ENCODE measurements around the gene PPP3CA.
A peak's percentile ranks its signal among the peaks of the same experiment; 100 is the strongest.

Gene PPP3CA

GRCh38 chr4:101191302-101192098 lies 155.8 kb downstream of the PPP3CA start:
- Histone ChIP-seq H2BK120ac (ENCODE audit: low read depth, low read length) (no peak overlapping the region), H3K56ac (ENCODE audit: low read length) (no peak overlapping the region), H4K5ac (ENCODE audit: low read length) (no peak overlapping the region), H3K79me2 (ENCODE audit: control insufficient read depth, insufficient read depth, low read length) (no peaks in the 10 kb centered on the region), H3K27me3 (ENCODE audit: insufficient read depth, low read length, poor library complexity) (no peaks in the 10 kb centered on the region), H3K23ac (ENCODE audit: low read length) (no peak overlapping the region), H2BK5ac (ENCODE audit: low read length) (no peak overlapping the region), H2BK15ac (replicated peaks; ENCODE audit: low read depth) (peak overlapping the region; percentile 19), H3K79me1 (ENCODE audit: low read length) (no peaks in the 10 kb centered on the region), H3K36me3 (ENCODE audit: control insufficient read depth, insufficient read depth, low read length) (no peaks in the 10 kb centered on the region), H3K27ac (ENCODE audit: low read depth, low read length) (no peak overlapping the region), H3K4me2 (ENCODE audit: low read length) (no peak overlapping the region), H3K4ac (ENCODE audit: low read depth, low read length) (peak overlapping the region; percentile 48), H4K8ac (ENCODE audit: low read depth, low read length) (no peak overlapping the region), H3K4me3 (ENCODE audit: low read length) (no peak overlapping the region), H3K18ac (ENCODE audit: low read length) (peak overlapping the region; percentile 11), H3K9ac (ENCODE audit: low read length) (no peak overlapping the region), H2AK5ac (ENCODE audit: low read length) (no peak overlapping the region), H3K4me1 (ENCODE audit: control insufficient read depth, low read depth, low read length) (peaks cover under 1% of the 10 kb centered on the region)
- DNase-seq: peak; percentile 73
- no CpG with 5 or more reads among the region's 4 CpGs for WGBS (ENCODE audit: extremely low coverage, insufficient coverage, low lambda C conversion rate)

- Histone ChIP-seq H3K56ac (ENCODE audit: low read length) (no peak overlapping the region), H3K4me2 (ENCODE audit: low read length) (no peak overlapping the region), H3K23ac (ENCODE audit: low read length) (no peak overlapping the region), H2BK5ac (ENCODE audit: low read length) (no peak overlapping the region), H2BK120ac (ENCODE audit: low read depth, low read length) (no peak overlapping the region), H2AK5ac (ENCODE audit: low read length) (no peak overlapping the region), H4K5ac (ENCODE audit: low read length) (no peak overlapping the region), H3K4me3 (ENCODE audit: low read length) (no peak overlapping the region), H3K4me1 (ENCODE audit: control insufficient read depth, low read depth, low read length) (no peaks in the 10 kb centered on the region), H2BK15ac (replicated peaks; ENCODE audit: low read depth) (peak overlapping the region; percentile 19), H3K36me3 (ENCODE audit: control insufficient read depth, insufficient read depth, low read length) (no peaks in the 10 kb centered on the region), H3K27ac (ENCODE audit: low read depth, low read length) (no peak overlapping the region), H3K79me2 (ENCODE audit: control insufficient read depth, insufficient read depth, low read length) (no peaks in the 10 kb centered on the region), H3K79me1 (ENCODE audit: low read length) (no peaks in the 10 kb centered on the region), H4K8ac (ENCODE audit: low read depth, low read length) (no peak overlapping the region), H3K9ac (ENCODE audit: low read length) (no peak overlapping the region), H3K4ac (ENCODE audit: low read depth, low read length) (no peak overlapping the region), H3K18ac (ENCODE audit: low read length) (peak overlapping the region; percentile 11), H3K27me3 (ENCODE audit: insufficient read depth, low read length, poor library complexity) (no peaks in the 10 kb centered on the region)
- 100% methylated on average over 1 of the region's 3 CpGs for WGBS (ENCODE audit: extremely low coverage, insufficient coverage, low lambda C conversion rate)
- no peak for DNase-seq
These were observed 156.6 kb downstream of the PPP3CA start for GRCh38 chr4:101190751-101191150.

DNA sequence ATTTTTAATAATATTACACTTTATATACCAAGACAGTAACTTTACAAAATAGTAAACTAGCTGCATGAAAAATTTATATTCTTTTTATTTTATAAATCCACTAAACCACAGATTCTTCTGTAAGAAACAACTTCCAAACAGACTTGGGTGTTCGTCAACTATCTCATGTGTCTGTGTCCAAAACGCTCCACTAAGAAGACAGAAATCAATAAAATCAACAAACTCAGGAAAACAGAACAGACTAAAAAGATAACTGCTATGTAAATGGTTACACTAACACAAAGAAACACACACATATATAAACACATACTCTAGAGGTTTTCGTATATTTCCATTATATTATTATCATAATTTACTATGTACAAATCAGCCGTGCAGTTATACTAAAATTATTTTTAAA lies 158.4 kb downstream of the PPP3CA start:
- H4K5ac ChIP-seq (ENCODE audit: low read length): no peak overlapping the region
- no peak overlapping the region for H2BK15ac ChIP-seq (replicated peaks; ENCODE audit: low read depth)
- H3K18ac ChIP-seq (ENCODE audit: low read length): no peak overlapping the region
- H3K23ac ChIP-seq (ENCODE audit: low read length): no peak overlapping the region
- no peak overlapping the region for H3K4me3 ChIP-seq (ENCODE audit: low read length)
- H3K4me1 ChIP-seq (ENCODE audit: control insufficient read depth, low read depth, low read length): no peaks in the 10 kb centered on the region
- no peaks in the 10 kb centered on the region for H3K36me3 ChIP-seq (ENCODE audit: control insufficient read depth, insufficient read depth, low read length)
- DNase-seq: no peak
- no peak overlapping the region for H2BK5ac ChIP-seq (ENCODE audit: low read length)
- H3K79me1 ChIP-seq (ENCODE audit: low read length): no peaks in the 10 kb centered on the region
- no peaks in the 10 kb centered on the region for H3K79me2 ChIP-seq (ENCODE audit: control insufficient read depth, insufficient read depth, low read length)
- no peak overlapping the region for H3K4me2 ChIP-seq (ENCODE audit: low read length)
- H4K8ac ChIP-seq (ENCODE audit: low read depth, low read length): no peak overlapping the region
- H3K56ac ChIP-seq (ENCODE audit: low read length): no peak overlapping the region
- no peak overlapping the region for H2BK120ac ChIP-seq (ENCODE audit: low read depth, low read length)
- no peaks in the 10 kb centered on the region for H3K27me3 ChIP-seq (ENCODE audit: insufficient read depth, low read length, poor library complexity)
- WGBS (ENCODE audit: extremely low coverage, insufficient coverage, low lambda C conversion rate): 100% methylated on average over 2 of the region's 4 CpGs
- H2AK5ac ChIP-seq (ENCODE audit: low read length): no peak overlapping the region
- no peak overlapping the region for H3K27ac ChIP-seq (ENCODE audit: low read depth, low read length)
- H3K9ac ChIP-seq (ENCODE audit: low read length): no peak overlapping the region
- no peak overlapping the region for H3K4ac ChIP-seq (ENCODE audit: low read depth, low read length)

DNA sequence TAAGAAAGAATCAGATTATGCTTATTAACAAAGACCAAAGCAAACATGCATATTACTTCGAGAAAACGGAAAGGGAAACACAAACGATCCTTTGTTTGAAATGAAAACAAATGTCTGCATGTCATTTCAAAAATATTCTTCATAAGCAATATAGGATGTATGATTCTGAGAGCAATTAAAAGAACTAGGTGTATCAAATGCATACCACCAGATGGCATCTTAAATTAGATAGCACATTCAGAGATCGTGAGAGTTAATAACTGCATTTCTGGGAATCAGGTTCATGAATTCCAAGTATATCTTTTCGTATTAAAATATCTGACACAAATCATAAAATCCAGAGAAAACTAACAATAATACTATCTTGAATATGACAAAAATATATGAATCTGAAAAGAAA lies 159.5 kb downstream of the PPP3CA start:
- DNase-seq: no peak
- H2BK120ac ChIP-seq (ENCODE audit: low read depth, low read length): no peak overlapping the region
- H2BK15ac ChIP-seq (replicated peaks; ENCODE audit: low read depth): no peak overlapping the region
- no peak overlapping the region for H3K9ac ChIP-seq (ENCODE audit: low read length)
- no peak overlapping the region for H3K18ac ChIP-seq (ENCODE audit: low read length)
- no peaks in the 10 kb centered on the region for H3K4me1 ChIP-seq (ENCODE audit: control insufficient read depth, low read depth, low read length)
- no peaks in the 10 kb centered on the region for H3K36me3 ChIP-seq (ENCODE audit: control insufficient read depth, insufficient read depth, low read length)
- H2BK5ac ChIP-seq (ENCODE audit: low read length): no peak overlapping the region
- no peak overlapping the region for H3K56ac ChIP-seq (ENCODE audit: low read length)
- WGBS (ENCODE audit: extremely low coverage, insufficient coverage, low lambda C conversion rate): no CpG with 5 or more reads among the region's 5 CpGs
- no peaks in the 10 kb centered on the region for H3K79me2 ChIP-seq (ENCODE audit: control insufficient read depth, insufficient read depth, low read length)
- no peak overlapping the region for H3K4me2 ChIP-seq (ENCODE audit: low read length)
- no peak overlapping the region for H2AK5ac ChIP-seq (ENCODE audit: low read length)
- H3K27me3 ChIP-seq (ENCODE audit: insufficient read depth, low read length, poor library complexity): no peaks in the 10 kb centered on the region
- no peak overlapping the region for H3K23ac ChIP-seq (ENCODE audit: low read length)
- H3K4ac ChIP-seq (ENCODE audit: low read depth, low read length): no peak overlapping the region
- no peak overlapping the region for H3K27ac ChIP-seq (ENCODE audit: low read depth, low read length)
- H3K4me3 ChIP-seq (ENCODE audit: low read length): no peak overlapping the region
- no peaks in the 10 kb centered on the region for H3K79me1 ChIP-seq (ENCODE audit: low read length)
- H4K5ac ChIP-seq (ENCODE audit: low read length): no peak overlapping the region
- no peak overlapping the region for H4K8ac ChIP-seq (ENCODE audit: low read depth, low read length)

DNA sequence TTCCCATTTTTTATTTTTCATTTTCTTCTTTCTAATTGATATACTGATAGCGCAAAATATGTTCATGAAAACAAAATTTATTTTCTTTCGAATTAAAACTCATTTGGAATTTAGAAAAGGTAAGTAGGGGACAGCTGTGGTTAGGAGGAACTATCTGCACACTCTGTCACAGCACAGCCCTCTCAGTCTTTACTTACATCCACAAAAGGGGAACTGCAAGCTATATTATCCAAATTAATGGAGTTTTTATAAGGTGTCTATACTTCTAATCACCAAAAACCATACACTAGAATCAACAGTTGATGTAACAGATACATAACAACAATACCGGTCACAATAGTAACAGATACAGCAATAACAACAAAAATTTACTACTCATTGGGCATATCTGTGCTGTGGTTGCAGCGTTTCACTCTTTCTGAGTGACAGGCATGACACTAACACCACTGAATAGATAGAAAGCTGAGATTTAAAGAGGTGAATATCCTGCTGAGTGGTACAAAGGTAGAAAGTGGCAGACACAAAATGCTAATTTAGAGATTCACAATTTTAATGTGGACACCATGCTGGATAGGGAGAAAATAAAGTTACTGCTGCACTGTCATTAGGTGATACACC lies 160.7 kb downstream of the PPP3CA start:
- H3K27ac ChIP-seq (ENCODE audit: low read depth, low read length): no peak overlapping the region
- WGBS (ENCODE audit: extremely low coverage, insufficient coverage, low lambda C conversion rate): no CpG with 5 or more reads among the region's 4 CpGs

More for the DNA sequence above, 160.7 kb downstream of the PPP3CA start:
- no peak for DNase-seq
- Histone ChIP-seq H3K23ac (ENCODE audit: low read length) (no peak overlapping the region), H2BK5ac (ENCODE audit: low read length) (no peak overlapping the region), H3K4me2 (ENCODE audit: low read length) (no peak overlapping the region), H3K27me3 (ENCODE audit: insufficient read depth, low read length, poor library complexity) (no peaks in the 10 kb centered on the region), H3K4me3 (ENCODE audit: low read length) (no peak overlapping the region), H3K79me1 (ENCODE audit: low read length) (peaks cover 1% of the 10 kb centered on the region), H3K4ac (ENCODE audit: low read depth, low read length) (no peak overlapping the region), H4K8ac (ENCODE audit: low read depth, low read length) (no peak overlapping the region), H3K79me2 (ENCODE audit: control insufficient read depth, insufficient read depth, low read length) (no peaks in the 10 kb centered on the region), H3K56ac (ENCODE audit: low read length) (no peak overlapping the region), H2BK120ac (ENCODE audit: low read depth, low read length) (no peak overlapping the region), H4K5ac (ENCODE audit: low read length) (no peak overlapping the region), H3K36me3 (ENCODE audit: control insufficient read depth, insufficient read depth, low read length) (no peaks in the 10 kb centered on the region), H3K4me1 (ENCODE audit: control insufficient read depth, low read depth, low read length) (no peaks in the 10 kb centered on the region), H3K9ac (ENCODE audit: low read length) (no peak overlapping the region), H3K18ac (ENCODE audit: low read length) (no peak overlapping the region), H2BK15ac (replicated peaks; ENCODE audit: low read depth) (no peak overlapping the region), H2AK5ac (ENCODE audit: low read length) (no peak overlapping the region)
